Measurements from ENCODE around the gene HSPB2. TPM values are rescaled to one million over a fixed set of nuclear protein-coding genes. Genes with fewer than 3 reads are reported as not detected.

Gene HSPB2
- total RNA-seq, 1 experiment from 2014 or later = not detected

DNA sequence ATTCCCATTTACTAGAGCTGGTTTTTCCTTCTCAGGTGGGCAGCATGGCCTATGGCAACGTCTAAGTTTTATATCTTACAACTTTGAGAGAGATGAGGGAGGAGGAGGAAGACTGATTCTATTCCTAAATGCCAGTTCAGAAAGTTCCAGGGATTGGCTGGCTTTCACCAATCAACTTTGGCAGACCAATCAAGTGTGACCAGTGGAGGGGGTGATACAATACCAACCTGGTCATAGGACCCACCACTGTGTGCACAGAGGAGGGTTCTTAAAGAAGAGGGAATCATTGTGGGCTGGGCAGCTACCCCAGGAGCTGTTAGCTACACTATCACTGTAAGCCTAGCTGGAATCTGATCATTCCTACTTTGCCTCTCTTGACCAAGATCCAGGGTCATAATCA lies 32.7 kb downstream of the HSPB2 start:
- RAD21 ChIA-PET (ENCODE audit: low non-redundant PET in 1 of 2, low total read pairs in 2 of 2, uncharacterized antibody in 2 of 2, unreplicated experiment in 2 of 2) = no interaction called here
- no peaks in the 10 kb centered on the region for H3K4me1 ChIP-seq (ENCODE audit: control insufficient read depth in 1 of 2, insufficient read depth in 2 of 2, low read length in 2 of 2)
- H3K36me3 ChIP-seq (ENCODE audit: control insufficient read depth in 1 of 2, insufficient read depth in 2 of 2, low read length in 2 of 2) = no peaks in the 10 kb centered on the region
- DNase-seq (ENCODE audit: low read depth, low spot score) = no peak
- H3K4me3 ChIP-seq (replicated peaks in 1 of 2; ENCODE audit: low read depth in 1 of 2, low read length in 2 of 2) = no peak overlapping the region
- no peaks in the 10 kb centered on the region for H3K9me2 ChIP-seq (ENCODE audit: insufficient read depth)
- CTCF ChIA-PET = interaction anchor here (0.8 to 1.0 kb wide), 2 partner anchors 13 to 16 kb away, joined by 3 to 4 read pairs; no protein-coding TSS in a partner anchor
- H3K27ac ChIP-seq (ENCODE audit: low read depth, low read length) = no peak overlapping the region
- H3K4me2 ChIP-seq (ENCODE audit: low read length) = no peak overlapping the region
- no peaks in the 10 kb centered on the region for H3K9me3 ChIP-seq (ENCODE audit: control insufficient read depth in 1 of 2, insufficient read depth in 1 of 2, low read depth in 1 of 2, low read length in 2 of 2)
- H3K9ac ChIP-seq (ENCODE audit: low read length) = no peak overlapping the region
- H2AFZ ChIP-seq (ENCODE audit: low read depth, low read length, poor library complexity, severe bottlenecking) = no peak overlapping the region
- POLR2A ChIA-PET = no interaction called here
- H3K79me2 ChIP-seq (ENCODE audit: insufficient read depth, low read length) = no peaks in the 10 kb centered on the region
- H4K20me1 ChIP-seq (ENCODE audit: insufficient read depth) = no peaks in the 10 kb centered on the region
- ATAC-seq = no peak
- intact Hi-C loops (cut with micrococcal nuclease) = no loop called here
- no peaks in the 10 kb centered on the region for H3K27me3 ChIP-seq (ENCODE audit: insufficient read depth, low read length)
- TF ChIP-seq, protein P1, sequence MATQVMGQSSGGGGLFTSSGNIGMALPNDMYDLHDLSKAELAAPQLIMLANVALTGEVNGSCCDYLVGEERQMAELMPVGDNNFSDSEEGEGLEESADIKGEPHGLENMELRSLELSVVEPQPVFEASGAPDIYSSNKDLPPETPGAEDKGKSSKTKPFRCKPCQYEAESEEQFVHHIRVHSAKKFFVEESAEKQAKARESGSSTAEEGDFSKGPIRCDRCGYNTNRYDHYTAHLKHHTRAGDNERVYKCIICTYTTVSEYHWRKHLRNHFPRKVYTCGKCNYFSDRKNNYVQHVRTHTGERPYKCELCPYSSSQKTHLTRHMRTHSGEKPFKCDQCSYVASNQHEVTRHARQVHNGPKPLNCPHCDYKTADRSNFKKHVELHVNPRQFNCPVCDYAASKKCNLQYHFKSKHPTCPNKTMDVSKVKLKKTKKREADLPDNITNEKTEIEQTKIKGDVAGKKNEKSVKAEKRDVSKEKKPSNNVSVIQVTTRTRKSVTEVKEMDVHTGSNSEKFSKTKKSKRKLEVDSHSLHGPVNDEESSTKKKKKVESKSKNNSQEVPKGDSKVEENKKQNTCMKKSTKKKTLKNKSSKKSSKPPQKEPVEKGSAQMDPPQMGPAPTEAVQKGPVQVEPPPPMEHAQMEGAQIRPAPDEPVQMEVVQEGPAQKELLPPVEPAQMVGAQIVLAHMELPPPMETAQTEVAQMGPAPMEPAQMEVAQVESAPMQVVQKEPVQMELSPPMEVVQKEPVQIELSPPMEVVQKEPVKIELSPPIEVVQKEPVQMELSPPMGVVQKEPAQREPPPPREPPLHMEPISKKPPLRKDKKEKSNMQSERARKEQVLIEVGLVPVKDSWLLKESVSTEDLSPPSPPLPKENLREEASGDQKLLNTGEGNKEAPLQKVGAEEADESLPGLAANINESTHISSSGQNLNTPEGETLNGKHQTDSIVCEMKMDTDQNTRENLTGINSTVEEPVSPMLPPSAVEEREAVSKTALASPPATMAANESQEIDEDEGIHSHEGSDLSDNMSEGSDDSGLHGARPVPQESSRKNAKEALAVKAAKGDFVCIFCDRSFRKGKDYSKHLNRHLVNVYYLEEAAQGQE (IDR thresholded peaks at IDR 0.05; ENCODE audit: low read depth) = no peak
- TF ChIP-seq, protein P2, sequence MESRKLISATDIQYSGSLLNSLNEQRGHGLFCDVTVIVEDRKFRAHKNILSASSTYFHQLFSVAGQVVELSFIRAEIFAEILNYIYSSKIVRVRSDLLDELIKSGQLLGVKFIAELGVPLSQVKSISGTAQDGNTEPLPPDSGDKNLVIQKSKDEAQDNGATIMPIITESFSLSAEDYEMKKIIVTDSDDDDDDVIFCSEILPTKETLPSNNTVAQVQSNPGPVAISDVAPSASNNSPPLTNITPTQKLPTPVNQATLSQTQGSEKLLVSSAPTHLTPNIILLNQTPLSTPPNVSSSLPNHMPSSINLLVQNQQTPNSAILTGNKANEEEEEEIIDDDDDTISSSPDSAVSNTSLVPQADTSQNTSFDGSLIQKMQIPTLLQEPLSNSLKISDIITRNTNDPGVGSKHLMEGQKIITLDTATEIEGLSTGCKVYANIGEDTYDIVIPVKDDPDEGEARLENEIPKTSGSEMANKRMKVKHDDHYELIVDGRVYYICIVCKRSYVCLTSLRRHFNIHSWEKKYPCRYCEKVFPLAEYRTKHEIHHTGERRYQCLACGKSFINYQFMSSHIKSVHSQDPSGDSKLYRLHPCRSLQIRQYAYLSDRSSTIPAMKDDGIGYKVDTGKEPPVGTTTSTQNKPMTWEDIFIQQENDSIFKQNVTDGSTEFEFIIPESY (IDR thresholded peaks at IDR 0.05; ENCODE audit: extremely low read depth, insufficient replicate concordance, low read length) = no peak
- TF ChIP-seq, protein P3, sequence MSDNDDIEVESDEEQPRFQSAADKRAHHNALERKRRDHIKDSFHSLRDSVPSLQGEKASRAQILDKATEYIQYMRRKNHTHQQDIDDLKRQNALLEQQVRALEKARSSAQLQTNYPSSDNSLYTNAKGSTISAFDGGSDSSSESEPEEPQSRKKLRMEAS (IDR thresholded peaks at IDR 0.05) = no peak
- TF ChIP-seq SP1 (IDR thresholded peaks at IDR 0.05; ENCODE audit: low read depth) (no peak), EZH2phosphoT487 (IDR thresholded peaks at IDR 0.05; ENCODE audit: borderline replicate concordance) (no peak), ZFX (IDR thresholded peaks at IDR 0.05) (no peak), RAD21 (IDR thresholded peaks at IDR 0.05; ENCODE audit: low read depth) (no peak), JUND (IDR thresholded peaks at IDR 0.05) (no peak), POLR2A (IDR thresholded peaks at IDR 0.05; ENCODE audit: borderline replicate concordance, extremely low read depth, insufficient read depth, insufficient read length) (no peak), EZH2 (IDR thresholded peaks at IDR 0.05) (no peak), POLR2AphosphoS5 (IDR thresholded peaks at IDR 0.05; ENCODE audit: low read depth, low read length) (no peak), ZNF274 (IDR thresholded peaks at IDR 0.05; ENCODE audit: low read depth, low read length) (no peak), CBX3 (IDR thresholded peaks at IDR 0.05; ENCODE audit: low read depth) (no peak), EGR1 (IDR thresholded peaks at IDR 0.05; ENCODE audit: low read depth) (no peak)
- BruUV-seq (replicated peaks) = no TSS peak
